Stimulated activated CD8-positive, alpha-beta memory T cell treated with anti-CD3 and anti-CD28 coated beads, Interleukin-7, amount 100 ng/mL, for 4 hours (primary cell): ENCODE data around the gene COL19A1.
"Not testable (repeated sequence)": the region's sequence is repeated elsewhere in the genome, so short reads cannot be mapped to it uniquely, and the experiment has no call there.

Source experiments
- DNase-seq, 2 donors: peaks; one replicate each; pipeline ENCODE4 v3.0.0-alpha.2; 2020; ENCODE audit warnings: low read depth in 2 of 2

The COL19A1 gene

GRCh38 chr6:69866770-69867638 is 648 bp downstream of the COL19A1 start:
- peak in 1 of 2 donors; percentile 54 for DNase-seq

- no peak for DNase-seq
Measured at GRCh38 chr6:69867639-69867976, 1.3 kb downstream of the COL19A1 start.

- DNase-seq, result no peak
Measured at GRCh38 chr6:69868252-69868804, 2.0 kb downstream of the COL19A1 start.

GRCh38 chr6:69868961-69869360 is 2.6 kb downstream of the COL19A1 start:
- no peak for DNase-seq

GRCh38 chr6:69871107-69871506 is 4.8 kb downstream of the COL19A1 start:
- no peak for DNase-seq

- DNase-seq, result no peak
Measured at GRCh38 chr6:69873291-69873690, 6.9 kb downstream of the COL19A1 start.

GRCh38 chr6:69875715-69876114 is 9.4 kb downstream of the COL19A1 start:
- DNase-seq, result no peak

GRCh38 chr6:69878795-69879194 is 12.4 kb downstream of the COL19A1 start:
- no peak for DNase-seq

GRCh38 chr6:69880601-69881000 is 14.2 kb downstream of the COL19A1 start:
- no peak for DNase-seq

- DNase-seq, result no peak
Measured at GRCh38 chr6:69881322-69882151, 15.2 kb downstream of the COL19A1 start.

- no peak for DNase-seq
Measured at GRCh38 chr6:69883551-69883950, 17.2 kb downstream of the COL19A1 start.

GRCh38 chr6:69884231-69884630 is 17.9 kb downstream of the COL19A1 start:
- no peak for DNase-seq

GRCh38 chr6:69887026-69887425 is 20.7 kb downstream of the COL19A1 start:
- no peak for DNase-seq

GRCh38 chr6:69887714-69888345 is 21.5 kb downstream of the COL19A1 start:
- no peak for DNase-seq

GRCh38 chr6:69888482-69889233 is 22.3 kb downstream of the COL19A1 start:
- DNase-seq, result no peak

GRCh38 chr6:69889234-69889974 is 23.0 kb downstream of the COL19A1 start:
- not testable (repeated sequence) for DNase-seq

- DNase-seq, result not testable (repeated sequence)
Measured at GRCh38 chr6:69892561-69892960, 26.2 kb downstream of the COL19A1 start.

GRCh38 chr6:69893266-69893665 is 26.9 kb downstream of the COL19A1 start:
- DNase-seq, result not testable (repeated sequence)

- no peak for DNase-seq
Measured at GRCh38 chr6:69894578-69895347, 28.4 kb downstream of the COL19A1 start.

- DNase-seq, result no peak
Measured at GRCh38 chr6:69895396-69895795, 29.0 kb downstream of the COL19A1 start.
